ENCODE results near the gene ANKS1B. TPM values are rescaled to one million over a fixed set of nuclear protein-coding genes. Genes with fewer than 3 reads are reported as not detected.
"Not testable (repeated sequence)": the region's sequence is repeated elsewhere in the genome, so short reads cannot be mapped to it uniquely, and the experiment has no call there.

The ANKS1B gene
- total RNA-seq, 1 experiment from 2014 or later = 5.6 TPM

GRCh38 chr12:99287136-99287535 lies 697.6 kb downstream of the ANKS1B start:
- in situ Hi-C loops (cut with HindIII; ENCODE audit: low pct_unique_long_range_greater_than_20kb, low sequenced_read_pairs) = no loop called here

GRCh38 chr12:99284161-99284560 lies 700.6 kb downstream of the ANKS1B start:
- no peak for DNase-seq (ENCODE audit: low read depth)
- in situ Hi-C loops (cut with HindIII; ENCODE audit: low pct_unique_long_range_greater_than_20kb, low sequenced_read_pairs) = no loop called here

More at GRCh38 chr12:99287136-99287535, 697.6 kb downstream of the ANKS1B start:
- no peak for DNase-seq (ENCODE audit: low read depth)

GRCh38 chr12:99282624-99283023 lies 702.1 kb downstream of the ANKS1B start:
- in situ Hi-C loops (cut with HindIII; ENCODE audit: low pct_unique_long_range_greater_than_20kb, low sequenced_read_pairs) = no loop called here

GRCh38 chr12:99282086-99282485 lies 702.6 kb downstream of the ANKS1B start:
- in situ Hi-C loops (cut with HindIII; ENCODE audit: low pct_unique_long_range_greater_than_20kb, low sequenced_read_pairs) = no loop called here
- no peak for DNase-seq (ENCODE audit: low read depth)

More at GRCh38 chr12:99282624-99283023, 702.1 kb downstream of the ANKS1B start:
- DNase-seq (ENCODE audit: low read depth) = no peak

GRCh38 chr12:99281277-99281676 lies 703.5 kb downstream of the ANKS1B start:
- in situ Hi-C loops (cut with HindIII; ENCODE audit: low pct_unique_long_range_greater_than_20kb, low sequenced_read_pairs) = no loop called here
- no peak for DNase-seq (ENCODE audit: low read depth)

- in situ Hi-C loops (cut with HindIII; ENCODE audit: low pct_unique_long_range_greater_than_20kb, low sequenced_read_pairs) = no loop called here
- DNase-seq (ENCODE audit: low read depth) = no peak
Measured at GRCh38 chr12:99278899-99279298, 705.8 kb downstream of the ANKS1B start.

- no peak for DNase-seq (ENCODE audit: low read depth)
- in situ Hi-C loops (cut with HindIII; ENCODE audit: low pct_unique_long_range_greater_than_20kb, low sequenced_read_pairs) = no loop called here
Measured at GRCh38 chr12:99277591-99278379, 707.0 kb downstream of the ANKS1B start.

GRCh38 chr12:99271071-99271470 lies 713.7 kb downstream of the ANKS1B start:
- in situ Hi-C loops (cut with HindIII; ENCODE audit: low pct_unique_long_range_greater_than_20kb, low sequenced_read_pairs) = no loop called here
- peak; percentile 56 for DNase-seq (ENCODE audit: low read depth)

- DNase-seq (ENCODE audit: low read depth) = no peak
- in situ Hi-C loops (cut with HindIII; ENCODE audit: low pct_unique_long_range_greater_than_20kb, low sequenced_read_pairs) = no loop called here
Measured at GRCh38 chr12:99267038-99267437, 717.7 kb downstream of the ANKS1B start.

GRCh38 chr12:99265648-99266047 lies 719.1 kb downstream of the ANKS1B start:
- no peak for DNase-seq (ENCODE audit: low read depth)
- in situ Hi-C loops (cut with HindIII; ENCODE audit: low pct_unique_long_range_greater_than_20kb, low sequenced_read_pairs) = no loop called here

- in situ Hi-C loops (cut with HindIII; ENCODE audit: low pct_unique_long_range_greater_than_20kb, low sequenced_read_pairs) = no loop called here
- DNase-seq (ENCODE audit: low read depth) = no peak
Measured at GRCh38 chr12:99261256-99261655, 723.5 kb downstream of the ANKS1B start.

GRCh38 chr12:99260456-99260996 lies 724.2 kb downstream of the ANKS1B start:
- no peak for DNase-seq (ENCODE audit: low read depth)
- in situ Hi-C loops (cut with HindIII; ENCODE audit: low pct_unique_long_range_greater_than_20kb, low sequenced_read_pairs) = no loop called here

GRCh38 chr12:99259040-99259934 lies 725.4 kb downstream of the ANKS1B start:
- DNase-seq (ENCODE audit: low read depth) = no peak
- in situ Hi-C loops (cut with HindIII; ENCODE audit: low pct_unique_long_range_greater_than_20kb, low sequenced_read_pairs) = no loop called here

- no peak for DNase-seq (ENCODE audit: low read depth)
- in situ Hi-C loops (cut with HindIII; ENCODE audit: low pct_unique_long_range_greater_than_20kb, low sequenced_read_pairs) = no loop called here
Measured at GRCh38 chr12:99257672-99258071, 727.1 kb downstream of the ANKS1B start.

- DNase-seq (ENCODE audit: low read depth) = peak; percentile 42
- in situ Hi-C loops (cut with HindIII; ENCODE audit: low pct_unique_long_range_greater_than_20kb, low sequenced_read_pairs) = no loop called here
Measured at GRCh38 chr12:99253068-99253467, 731.7 kb downstream of the ANKS1B start.

- in situ Hi-C loops (cut with HindIII; ENCODE audit: low pct_unique_long_range_greater_than_20kb, low sequenced_read_pairs) = no loop called here
- no peak for DNase-seq (ENCODE audit: low read depth)
Measured at GRCh38 chr12:99250091-99250490, 734.6 kb downstream of the ANKS1B start.

- in situ Hi-C loops (cut with HindIII; ENCODE audit: low pct_unique_long_range_greater_than_20kb, low sequenced_read_pairs) = no loop called here
Measured at GRCh38 chr12:99249543-99249942, 735.2 kb downstream of the ANKS1B start.

GRCh38 chr12:99237907-99238538 lies 746.7 kb downstream of the ANKS1B start:
- DNase-seq (ENCODE audit: low read depth); in situ Hi-C loops (cut with HindIII; ENCODE audit: low pct_unique_long_range_greater_than_20kb, low sequenced_read_pairs): not testable (repeated sequence)

More at GRCh38 chr12:99249543-99249942, 735.2 kb downstream of the ANKS1B start:
- no peak for DNase-seq (ENCODE audit: low read depth)

Measured in Caki2 (cell line).